22Rv1 (cell line): ENCODE data around the gene PIGQ.

Experiments
- CTCF ChIP-seq: fragments of 450-650 bp; IDR thresholded peaks from 2 replicates; pipeline ENCODE4 v1.5.1; 2017; ENCODE audit warnings: mild to moderate bottlenecking
- ZFX ChIP-seq: fragments of 450-650 bp; IDR thresholded peaks from 2 replicates; pipeline ENCODE4 v1.6.1; 2017; ENCODE audit warnings: antibody characterized with exemption, borderline replicate concordance

DNA sequence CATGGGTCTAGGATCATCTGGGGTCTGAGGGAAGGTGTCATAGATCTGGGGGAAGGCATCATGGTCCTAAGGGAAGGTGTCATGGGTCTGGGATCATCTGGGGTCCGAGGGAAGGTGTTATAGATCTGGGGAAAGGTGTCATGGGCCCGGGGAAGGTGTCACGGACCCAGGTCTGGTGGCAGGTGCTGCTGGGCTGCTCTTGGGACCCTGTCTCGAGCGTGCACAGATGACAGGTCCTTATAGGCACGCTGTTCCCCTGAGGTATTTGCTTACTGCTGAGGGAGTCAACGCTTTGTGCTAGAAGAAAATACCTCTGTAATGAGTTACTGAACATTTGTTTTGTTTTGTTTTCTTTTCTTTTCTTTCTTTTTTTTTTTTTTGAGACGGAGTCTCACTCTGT lies 21.5 kb downstream of the PIGQ start:
- TF ChIP-seq CTCF (no peak), ZFX (no peak)
